Measurements from ENCODE around the gene PHF2. TPM values are rescaled to one million over a fixed set of nuclear protein-coding genes. Genes with fewer than 3 reads are reported as not detected.

PHF2 gene
- total and polyA plus RNA-seq, 9 of the 15 experiments (the other 6 are each of a cell fraction or from before 2014, with no cell fraction given): 0.37 to 14.4 (median 8.1) TPM

DNA sequence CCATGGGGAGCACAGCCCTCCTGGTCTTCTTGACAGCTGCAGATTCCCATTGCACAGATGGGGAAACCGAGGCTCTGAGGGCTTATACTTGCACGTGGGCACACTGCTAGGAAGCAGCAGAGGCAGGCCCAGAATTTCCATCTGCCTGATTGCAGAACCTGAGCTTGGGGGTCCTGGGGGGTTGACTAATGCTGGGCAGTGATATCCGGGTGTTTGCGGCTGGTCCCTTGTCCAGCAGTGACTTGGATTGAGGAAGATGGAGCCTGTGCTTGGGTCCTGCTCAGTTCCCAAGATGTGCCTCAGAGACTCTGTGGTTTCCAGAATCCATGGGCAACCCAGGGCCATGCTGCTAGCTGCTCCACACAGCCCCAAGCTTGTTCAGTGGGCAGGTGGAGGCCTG lies 91.2 kb downstream of the PHF2 start (continued):
- TF ChIP-seq FOXK1 (CRISPR knock-in tag; IDR thresholded peaks at IDR 0.05; ENCODE audit: borderline replicate concordance) (no peak), ZBTB8A (IDR thresholded peaks at IDR 0.05; ENCODE audit: partially characterized antibody) (no peak), MGA (IDR thresholded peaks at IDR 0.05) (no peak), FOS (IDR thresholded peaks at IDR 0.05; ENCODE audit: extremely low read depth, insufficient read length) (no peak), RUNX1 (IDR thresholded peaks at IDR 0.05; ENCODE audit: low read depth) (no peak), ZFPM2 (CRISPR knock-in tag; IDR thresholded peaks at IDR 0.05) (no peak), RBM39 (optimal IDR thresholded peaks at IDR 0.05; ENCODE audit: low read depth, low read length) (no peak), SNRNP70 (optimal IDR thresholded peaks at IDR 0.05; ENCODE audit: low read depth, low read length) (no peak)
